NB4 (cell line): Measurements from ENCODE around the gene CBX4.

Source experiments
- DNase-seq: peaks from one replicate; pipeline ENCODE4 v3.0.0; 2010; ENCODE audit warnings: low read depth
- H3K4me3 ChIP-seq: one replicate; pipeline ENCODE4 v1.5.1; 2011; ENCODE audit warnings: mild to moderate bottlenecking, low read depth, low read length, moderate library complexity
- CTCF ChIP-seq: IDR thresholded peaks from one replicate; pipeline ENCODE4 v1.5.1; 2012; ENCODE audit warnings: low read depth, low read length
- MAX ChIP-seq: IDR thresholded peaks from 2 replicates; pipeline ENCODE4 v1.6.1; 2011; ENCODE audit warnings: low read depth, low read length
- MYC ChIP-seq: IDR thresholded peaks from 2 replicates; pipeline ENCODE4 v1.6.1; 2011; ENCODE audit warnings: low read depth, low read length
- POLR2A ChIP-seq: IDR thresholded peaks from 2 replicates; pipeline ENCODE4 v1.6.1; 2011; ENCODE audit warnings: mild to moderate bottlenecking; ENCODE audit not compliant: insufficient read length; ENCODE audit errors: extremely low read depth

Gene CBX4

GRCh38 chr17:79841369-79842135 lies 2.3 kb upstream of the CBX4 start:
- TF ChIP-seq MYC: no peak
- TF ChIP-seq POLR2A: no peak
- TF ChIP-seq MAX: no peak
- no peak for TF ChIP-seq CTCF
- DNase-seq: peak; percentile 19
- no peak overlapping the region for H3K4me3 ChIP-seq

GRCh38 chr17:79840989-79841286 lies 1.7 kb upstream of the CBX4 start:
- no peak overlapping the region for H3K4me3 ChIP-seq
- DNase-seq: peak; percentile 39
- no peak for TF ChIP-seq MAX
- no peak for TF ChIP-seq MYC
- TF ChIP-seq POLR2A: no peak
- TF ChIP-seq CTCF: no peak

GRCh38 chr17:79840269-79840988 lies 1.2 kb upstream of the CBX4 start:
- DNase-seq: peak; percentile 56
- no peak for TF ChIP-seq CTCF
- TF ChIP-seq POLR2A: no peak
- no peak for TF ChIP-seq MYC
- no peak for TF ChIP-seq MAX
- H3K4me3 ChIP-seq: no peak overlapping the region

GRCh38 chr17:79838522-79839274 lies 542 bp downstream of the CBX4 start:
- H3K4me3 ChIP-seq: peak overlapping the region; percentile 87
- no peak for TF ChIP-seq MYC
- peak; percentile 67 for DNase-seq

GRCh38 chr17:79837888-79838521 lies 1.2 kb downstream of the CBX4 start:
- DNase-seq: no peak
- TF ChIP-seq MAX: no peak
- TF ChIP-seq POLR2A: no peak
- no peak for TF ChIP-seq CTCF
- TF ChIP-seq MYC: no peak
- H3K4me3 ChIP-seq: peak overlapping the region; percentile 87
